HG02852 (cell line): ENCODE data around the gene CCNI.
A peak's percentile ranks its signal among the peaks of the same experiment; 100 is the strongest.

Experiments used
- ATAC-seq: cut with Tn5 transposase; IDR thresholded peaks from one replicate; pipeline ENCODE4 v1.9.1; 2021; ENCODE audit warnings: mild to moderate bottlenecking, moderate library complexity; ENCODE audit not compliant: unreplicated experiment

Gene CCNI

DNA sequence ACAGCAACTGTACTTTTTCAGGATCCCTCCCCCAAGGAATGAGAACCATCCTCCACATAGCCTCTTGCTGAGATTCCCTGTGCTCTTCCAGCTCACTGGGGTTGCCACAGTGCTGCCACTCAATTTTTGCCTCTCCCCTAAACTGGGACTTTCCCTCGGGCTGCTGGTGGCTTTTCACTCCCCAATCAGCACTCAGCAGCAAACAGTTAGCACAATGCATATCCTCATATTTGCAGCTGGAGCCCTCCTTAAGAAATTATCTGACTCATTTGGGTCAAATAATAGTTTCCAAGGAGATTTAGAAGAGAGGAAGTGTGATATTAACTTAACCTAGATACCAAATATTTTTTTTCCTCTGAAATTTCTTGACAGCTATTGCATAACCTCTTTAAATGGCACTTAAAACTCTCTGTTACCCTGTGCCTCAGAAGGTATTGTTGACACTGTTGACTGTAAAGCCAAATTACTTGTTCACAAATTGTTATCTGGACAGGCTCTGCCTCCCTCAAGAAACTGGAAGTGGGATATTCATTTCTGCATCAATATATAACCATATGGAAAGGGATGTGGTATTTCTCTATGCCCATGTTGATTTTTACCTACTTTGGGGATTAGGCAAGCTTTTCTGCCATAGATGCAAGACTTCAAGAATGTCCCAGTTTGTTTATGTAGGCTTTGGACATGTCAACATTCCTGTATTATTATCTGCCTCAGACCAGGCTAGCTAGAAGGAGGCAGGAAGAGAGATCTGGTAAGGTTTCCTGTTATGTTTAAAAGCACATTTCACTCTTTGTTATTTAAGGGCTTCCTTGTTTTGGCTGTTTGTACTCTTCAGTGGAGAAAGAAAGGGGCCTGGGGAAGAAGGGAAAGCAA lies 68.2 kb downstream of the CCNI start:
- ATAC-seq: peak; percentile 91

GRCh38 chr4:77006753-77007353 lies 68.9 kb downstream of the CCNI start:
- ATAC-seq: peak; percentile 9

DNA sequence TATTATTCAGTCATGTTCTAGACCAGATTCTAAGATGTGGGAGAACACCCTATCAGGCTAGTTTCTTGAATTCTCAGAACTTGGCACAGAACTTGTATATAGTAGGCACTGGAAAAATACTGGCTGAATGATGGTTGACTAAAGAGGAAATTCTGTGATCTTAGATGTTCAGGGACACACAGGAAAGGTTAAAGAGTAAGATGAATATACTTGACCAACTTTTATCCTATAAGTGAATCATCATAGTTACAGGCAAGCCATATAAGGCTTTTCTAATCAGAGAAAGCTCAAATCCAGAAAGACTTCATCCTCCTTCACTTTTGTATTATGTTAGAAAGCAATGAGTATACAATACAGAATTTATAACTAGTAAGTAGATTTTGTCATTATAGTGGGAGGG lies 72.4 kb downstream of the CCNI start:
- ATAC-seq: no peak

GRCh38 chr4:77002321-77003107 lies 73.3 kb downstream of the CCNI start:
- ATAC-seq: no peak

- no peak for ATAC-seq
These were observed 73.9 kb downstream of the CCNI start for GRCh38 chr4:77001907-77002306.

GRCh38 chr4:76998251-76998901 lies 77.4 kb downstream of the CCNI start:
- ATAC-seq: no peak

DNA sequence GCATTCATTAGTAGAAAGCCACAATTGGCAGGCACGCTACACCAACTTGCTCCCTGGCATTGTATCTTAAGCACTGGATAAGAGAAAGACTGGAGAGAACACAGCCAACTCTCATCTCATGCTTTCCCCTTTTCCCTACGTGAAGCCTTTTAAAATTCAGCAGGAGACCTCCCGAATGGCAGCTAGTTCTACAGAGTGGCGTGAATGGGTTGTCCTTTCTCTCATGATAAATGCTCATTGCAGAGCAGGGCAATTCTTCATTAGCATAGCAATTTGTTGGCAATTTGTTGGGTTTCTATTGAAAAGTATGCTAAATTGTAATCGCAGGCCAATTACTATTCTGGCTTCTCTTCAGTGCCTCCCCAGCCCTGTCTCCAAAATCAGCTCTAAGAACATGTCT lies 78.3 kb downstream of the CCNI start:
- ATAC-seq: no peak
